GM13976 (cell line): ENCODE results near the gene ARHGAP6.

ENCODE experiments used
- DNase-seq: peaks from one replicate; pipeline ENCODE4 v3.0.0; 2012; ENCODE audit warnings: low spot score
- CTCF ChIP-seq: IDR thresholded peaks from 2 replicates; pipeline ENCODE4 v1.5.1; 2012; ENCODE audit warnings: borderline replicate concordance, mild to moderate bottlenecking; ENCODE audit not compliant: insufficient read depth; ENCODE audit errors: extremely low read depth, missing control alignments, control extremely low read depth
- in situ Hi-C: fragments of 300-500 bp; cut with MboI; formaldehyde crosslinking; loops from one replicate; pipeline ENCODE4 v1.12.0; 2022; ENCODE audit warnings: low sequenced_read_pairs, mixed read lengths, inconsistent platforms; ENCODE audit not compliant: unreplicated experiment

The ARHGAP6 gene

GRCh38 chrX:11665168-11666111 lies at the start of gene ARHGAP6:
Gene ARHGAP6 (minus strand): TSS chrX:11665920. CDS start chrX:11664828, 1,092 bp downstream.
- in situ Hi-C loops: no loop called here
- TF ChIP-seq CTCF: no peak
- DNase-seq: peak; percentile 35

- in situ Hi-C loops: no loop called here
- TF ChIP-seq CTCF: no peak
- no peak for DNase-seq
Measured at GRCh38 chrX:11704725-11705495, 39.2 kb upstream of the ARHGAP6 start.

GRCh38 chrX:11703855-11704254 lies 38.1 kb upstream of the ARHGAP6 start:
- TF ChIP-seq CTCF: no peak
- no peak for DNase-seq
- in situ Hi-C loops: no loop called here

- no peak for DNase-seq
- no peak for TF ChIP-seq CTCF
- in situ Hi-C loops: no loop called here
Measured at GRCh38 chrX:11702965-11703631, 37.4 kb upstream of the ARHGAP6 start.

GRCh38 chrX:11702420-11702819 lies 36.7 kb upstream of the ARHGAP6 start:
- no peak for TF ChIP-seq CTCF
- in situ Hi-C loops: no loop called here

GRCh38 chrX:11698702-11699101 lies 33.0 kb upstream of the ARHGAP6 start:
- DNase-seq: no peak
- in situ Hi-C loops: no loop called here
- no peak for TF ChIP-seq CTCF

More at GRCh38 chrX:11702420-11702819, 36.7 kb upstream of the ARHGAP6 start:
- no peak for DNase-seq
